HCT116 (cell line): ENCODE data around the gene ELMO2.

Experiments
- CTCF ChIP-seq, 3 experiments: fragments of 200-600 bp in 1 of 3; sonication (generic) in 1 of 3; IDR thresholded peaks in 2 of 3; conservative IDR thresholded peaks in 1 of 3; 2 replicates each; pipeline ENCODE4 v1.5.1; 2012 to 2017; ENCODE audit warnings: low read depth in 2 of 3, low read length in 2 of 3, antibody characterized with exemption in 1 of 3, borderline replicate concordance in 1 of 3, control low read depth in 1 of 3, mild to moderate bottlenecking in 1 of 3, mixed read lengths in 1 of 3, mixed run types in 1 of 3, moderate library complexity in 1 of 3; ENCODE audit not compliant: insufficient read depth in 1 of 3
- EZH2 ChIP-seq: fragments of 200-600 bp; sonication (generic); IDR thresholded peaks from 2 replicates; pipeline ENCODE4 v1.6.1; 2017; ENCODE audit warnings: antibody characterized with exemption, mixed run types
- POLR2A ChIP-seq: IDR thresholded peaks from 2 replicates; pipeline ENCODE4 v1.7.0; 2011; ENCODE audit warnings: borderline replicate concordance; ENCODE audit not compliant: insufficient read depth, insufficient read length; ENCODE audit errors: extremely low read depth
- SP1 ChIP-seq: IDR thresholded peaks from 2 replicates; pipeline ENCODE4 v1.6.1; 2012; ENCODE audit warnings: low read depth

GRCh38 chr20:46401478-46401860 lies 4.9 kb downstream of the ELMO2 start:
- TF ChIP-seq CTCF (IDR thresholded peaks at IDR 0.05 in 2 of 3, conservative IDR thresholded peaks at IDR 0.05 in 1 of 3; ENCODE audit: borderline replicate concordance in 1 of 3, insufficient read depth in 1 of 3, low read depth in 2 of 3, low read length in 2 of 3): no peak
- TF ChIP-seq EZH2: no peak
- TF ChIP-seq SP1: no peak
- no peak for TF ChIP-seq POLR2A
